Body of pancreas (tissue), 4 donors: Measurements from ENCODE around the gene SART1.

Source experiments
- CTCF ChIP-seq, 7 experiments: fragments of 450-650 bp in 4 of 7; fragments of 200-600 bp in 3 of 7; sonication (generic) in 3 of 7; IDR thresholded peaks; one replicate each; pipeline ENCODE4 v1.5.1; 2016 to 2019; ENCODE audit warnings: antibody characterized with exemption in 7 of 7
- POLR2A ChIP-seq, 3 donors: fragments of 450-650 bp; IDR thresholded peaks; one replicate each; pipeline ENCODE4 v1.6.1; 2016; ENCODE audit warnings: antibody characterized with exemption in 3 of 3, mild to moderate bottlenecking in 2 of 3

GRCh38 chr11:66015454-66015881 lies 53.9 kb downstream of the SART1 start:
- no peak for TF ChIP-seq CTCF (IDR thresholded peaks at IDR 0.05)
- TF ChIP-seq POLR2A (IDR thresholded peaks at IDR 0.05), result no peak
